NCI-H2081 treated with DMSO at 0.1 percent for 48 hours (cell line): Measurements from ENCODE around the gene GDA.

Experiments used
- DNase-seq: peaks from one replicate; lab custom pipeline; 2025; lab: John Stamatoyannopoulos, UW

GDA gene

DNA sequence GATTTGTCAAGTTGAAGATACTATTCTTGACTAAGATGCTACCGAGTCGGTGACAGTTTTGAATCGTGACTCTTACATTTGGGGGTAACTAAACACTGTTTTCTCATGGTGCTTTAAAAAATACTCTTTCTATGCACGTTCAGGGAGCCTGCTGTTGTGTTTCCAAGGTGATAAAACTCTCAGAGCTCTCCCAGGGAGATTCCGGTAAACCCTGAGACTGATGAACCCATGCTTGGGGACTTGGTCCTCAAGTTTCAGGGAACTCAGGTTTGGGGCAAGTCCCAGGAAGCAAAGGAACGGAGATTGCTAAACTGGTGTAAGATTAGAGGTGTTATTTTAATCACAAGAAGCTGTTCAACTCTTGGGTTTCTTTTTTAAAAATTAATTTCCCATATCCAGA lies 1.4 kb downstream of the GDA start:
- no peak for DNase-seq

DNA sequence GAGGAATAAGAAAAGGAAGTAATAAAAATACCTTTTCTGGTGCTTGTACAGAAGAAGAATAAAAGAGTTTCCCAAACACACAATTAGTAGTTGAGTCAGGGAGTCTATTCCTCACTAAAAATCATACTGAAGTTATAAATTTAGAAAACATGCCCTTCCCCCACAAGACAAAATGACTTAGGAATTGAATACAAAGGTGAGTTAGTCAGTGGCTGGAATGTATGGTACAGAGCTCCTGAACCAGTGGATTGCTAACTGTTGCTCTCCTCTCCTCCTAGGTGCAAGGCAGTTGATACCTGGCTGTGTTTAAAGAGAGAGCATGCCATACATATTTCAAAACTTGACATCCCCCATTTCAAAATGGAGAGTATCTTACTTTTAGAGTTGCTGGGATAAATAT lies 1.9 kb downstream of the GDA start:
- no peak for DNase-seq

DNA sequence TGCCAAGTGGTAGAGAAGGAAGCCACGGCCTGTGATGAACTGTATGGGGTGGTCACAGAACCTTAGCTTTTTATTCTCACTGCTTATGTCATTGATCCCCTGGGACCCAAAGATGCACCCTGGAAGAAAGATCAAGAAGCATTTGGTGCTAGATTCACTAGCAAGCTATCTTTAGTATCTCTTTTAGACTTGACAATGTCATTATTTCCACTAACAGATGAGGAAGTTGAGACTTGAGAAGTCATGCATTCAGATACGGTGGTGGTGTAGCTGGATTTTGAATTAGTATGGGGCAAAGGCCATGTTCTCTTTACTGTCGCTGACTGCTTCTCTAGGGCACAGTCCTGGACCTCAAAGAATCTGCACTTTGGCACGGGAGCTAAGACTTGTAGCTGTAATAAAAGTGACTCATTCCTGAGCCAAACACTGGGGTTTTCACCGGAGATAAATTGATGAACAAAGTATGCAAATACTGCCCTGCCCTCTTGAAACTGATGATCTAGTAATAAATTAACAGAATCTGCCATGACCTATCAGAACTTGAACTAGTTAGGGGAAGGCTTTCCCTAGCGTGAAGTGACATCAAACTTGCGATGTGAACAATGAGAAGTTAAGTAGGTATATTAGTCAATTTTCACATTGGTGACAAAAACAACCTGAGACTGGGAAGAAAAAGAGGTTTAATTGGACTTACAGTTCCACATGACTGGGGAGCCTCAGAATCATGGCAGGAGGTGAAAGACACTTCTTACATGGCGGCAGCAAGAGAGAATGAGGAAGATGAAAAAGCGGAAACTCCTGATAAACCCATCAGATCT lies 5.4 kb downstream of the GDA start:
- DNase-seq: no peak

DNA sequence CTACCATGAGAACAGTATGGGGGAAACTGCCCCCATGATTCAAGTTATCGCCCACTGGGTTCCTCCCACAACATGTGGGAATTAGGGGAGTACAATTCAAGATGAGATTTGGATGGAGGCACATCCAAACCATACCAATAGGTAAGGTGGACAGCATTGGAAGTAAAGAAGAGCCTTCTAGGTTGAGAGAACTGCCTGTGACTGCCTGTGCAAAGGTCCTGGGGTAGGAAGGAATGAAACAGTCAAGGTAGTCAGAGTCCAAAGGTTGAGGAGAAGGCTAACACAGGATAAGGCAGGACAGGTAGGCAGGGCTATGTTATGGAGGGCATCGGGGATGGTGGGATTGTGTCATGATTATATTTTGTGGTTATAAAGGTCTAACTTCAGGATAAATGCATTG lies 6.1 kb downstream of the GDA start:
- DNase-seq: no peak

DNA sequence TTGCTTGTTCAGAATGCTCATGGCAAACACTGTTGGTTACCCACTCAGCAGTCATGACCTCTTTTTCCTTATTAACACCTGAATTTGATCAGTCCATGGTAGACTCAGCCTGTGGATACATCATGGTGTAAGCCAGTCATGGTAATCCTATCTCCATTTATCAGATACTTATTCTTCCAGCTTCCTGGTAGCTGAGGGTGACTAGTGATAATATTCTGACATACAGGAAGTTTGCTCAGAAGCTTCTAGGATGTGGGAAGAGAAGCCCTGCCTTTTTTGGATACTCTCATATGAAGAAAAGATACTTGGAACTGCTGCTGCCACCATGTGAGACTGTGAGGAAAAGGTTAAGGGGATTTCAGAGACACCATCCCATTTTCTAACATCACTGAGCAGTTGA lies 7.3 kb downstream of the GDA start:
- DNase-seq: no peak

DNA sequence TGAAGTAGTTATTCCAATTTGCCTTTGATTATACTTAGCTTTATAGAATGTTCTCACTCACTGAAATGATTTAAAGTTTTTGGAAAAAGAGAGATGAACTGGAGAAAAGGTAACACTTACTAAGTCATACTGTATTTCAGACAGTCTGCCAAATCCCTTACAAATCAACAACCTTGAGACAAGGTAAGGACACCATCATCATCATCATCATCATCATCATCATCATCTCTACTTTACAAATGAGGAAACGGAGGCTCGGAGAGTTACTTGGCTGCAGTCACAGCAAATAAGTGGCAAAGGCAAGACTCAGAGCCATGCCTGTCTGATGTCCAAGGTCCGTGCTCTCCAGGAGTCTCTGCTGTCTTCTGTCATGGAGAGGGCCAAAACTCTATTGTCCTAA lies 9.4 kb downstream of the GDA start:
- no peak for DNase-seq

DNA sequence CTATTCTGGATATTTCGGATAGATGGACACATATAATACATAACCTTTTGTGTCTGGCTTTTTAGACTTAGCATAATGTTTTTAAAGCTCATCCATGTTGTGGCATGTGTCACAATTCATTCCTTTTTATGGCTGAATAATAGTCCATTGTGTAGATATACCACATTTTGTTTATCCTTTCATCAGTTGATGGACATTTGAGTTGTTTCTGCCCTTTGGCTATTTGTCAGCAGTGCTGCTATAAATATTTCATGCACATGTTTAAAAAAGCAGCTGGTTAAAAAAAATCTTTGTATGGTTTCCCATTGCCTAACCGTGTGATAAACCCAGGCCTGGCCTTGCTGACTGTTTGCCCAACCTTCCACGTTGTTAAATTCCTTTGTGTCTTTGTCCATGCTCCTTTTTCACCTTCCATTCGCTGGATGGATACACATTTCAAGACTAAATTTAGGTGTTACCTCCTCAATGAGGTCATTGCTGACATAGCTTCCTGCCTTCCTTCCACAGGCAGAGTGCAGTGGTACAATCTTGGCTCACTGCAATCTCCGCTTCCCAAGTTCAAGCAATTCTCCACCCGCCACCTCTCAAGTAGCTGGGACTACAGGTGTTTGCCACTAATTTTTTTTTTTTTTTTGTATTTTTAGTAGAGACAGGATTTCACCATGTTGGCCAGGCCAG lies 11.3 kb downstream of the GDA start:
- no peak for DNase-seq

DNA sequence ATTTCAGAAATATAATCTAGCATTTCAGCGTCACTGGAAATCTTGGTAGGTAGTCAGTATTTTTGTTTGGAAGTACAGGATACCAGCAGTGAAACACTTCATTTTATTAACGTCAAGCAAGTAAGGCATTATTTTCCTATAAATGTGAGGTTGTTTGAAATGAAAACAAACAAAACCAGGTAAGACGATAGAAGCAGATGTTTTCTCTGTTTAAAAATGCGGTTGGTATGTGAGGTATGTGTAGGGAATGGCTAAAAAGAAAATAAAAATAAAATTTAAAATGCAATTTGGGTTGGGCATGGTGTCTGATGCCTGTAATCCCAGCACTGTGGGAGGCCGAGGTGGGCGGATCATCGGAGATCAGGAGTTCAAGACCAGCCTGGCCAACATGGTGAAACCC lies 16.1 kb downstream of the GDA start:
- no peak for DNase-seq

DNA sequence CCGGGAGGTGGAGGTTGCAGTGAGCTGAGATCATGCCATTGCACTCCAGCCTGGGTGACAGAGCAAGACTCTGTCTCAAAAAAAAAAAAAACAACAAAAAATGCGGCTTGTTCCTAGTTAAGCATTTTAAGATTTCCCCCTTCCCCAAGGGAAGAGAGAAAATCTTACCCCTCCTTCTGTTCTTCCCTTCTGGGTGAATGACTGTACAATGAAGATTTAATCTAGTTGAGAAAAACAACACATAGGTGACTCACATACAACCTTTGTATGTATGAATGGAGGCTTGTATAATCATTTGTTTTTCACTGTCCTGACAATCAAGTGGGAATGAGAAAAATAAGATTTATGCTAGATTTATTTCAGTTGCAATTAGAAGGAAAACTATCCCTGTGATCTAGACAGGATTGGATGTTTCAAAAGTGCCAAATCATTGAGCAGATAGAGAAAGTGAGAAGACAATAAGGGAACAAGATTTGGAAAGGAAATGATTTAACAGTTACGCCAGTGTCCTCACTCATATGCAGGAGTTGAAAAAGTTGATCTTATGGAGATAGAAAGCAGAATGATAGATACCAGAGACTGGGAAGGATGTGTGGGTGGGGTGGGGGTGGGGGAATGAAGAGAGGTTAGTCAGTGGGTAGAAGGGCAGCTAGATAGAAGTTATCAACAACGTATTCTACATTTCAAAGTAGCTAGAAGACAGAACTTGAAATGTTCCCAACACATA lies 16.7 kb downstream of the GDA start:
- DNase-seq: no peak

DNA sequence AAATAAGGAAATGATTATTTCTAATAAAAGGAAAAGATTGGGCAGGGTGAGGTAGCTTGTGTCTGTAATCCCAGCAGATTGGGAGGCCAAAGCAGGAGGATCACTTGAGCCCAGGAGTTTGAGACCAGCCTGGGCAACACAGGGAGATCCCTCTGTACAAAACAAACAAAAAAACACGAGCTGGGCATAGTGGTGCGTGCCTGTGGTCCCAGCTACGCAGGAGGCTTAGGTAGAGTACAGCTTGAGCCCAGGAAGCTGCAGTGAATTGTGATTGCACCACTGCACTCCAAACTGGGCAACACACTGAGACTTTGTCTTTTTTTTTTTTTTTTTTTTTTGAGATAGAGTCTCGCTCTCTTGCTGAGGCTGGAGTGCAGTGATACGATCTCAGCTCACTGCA lies 18.8 kb downstream of the GDA start:
- no peak for DNase-seq

DNA sequence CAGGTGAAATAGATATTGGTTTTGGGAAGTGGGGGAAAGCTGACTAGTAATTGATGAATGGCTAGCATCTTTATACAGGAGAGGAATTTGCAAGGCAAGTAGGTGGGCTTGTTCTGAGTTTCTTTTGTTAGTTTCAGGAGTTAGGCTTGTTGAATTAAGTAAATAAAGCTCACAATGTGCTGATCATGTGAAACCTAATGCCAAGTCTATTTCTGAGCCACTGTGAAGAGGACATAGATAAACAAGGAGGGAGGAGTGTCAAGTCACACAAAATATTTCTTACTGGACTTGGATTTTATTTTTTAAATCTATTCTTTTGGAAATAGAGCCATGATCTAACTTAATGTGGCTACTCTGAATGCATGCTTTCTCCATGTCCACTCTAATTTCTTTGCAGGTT lies 19.9 kb downstream of the GDA start:
- no peak for DNase-seq

DNA sequence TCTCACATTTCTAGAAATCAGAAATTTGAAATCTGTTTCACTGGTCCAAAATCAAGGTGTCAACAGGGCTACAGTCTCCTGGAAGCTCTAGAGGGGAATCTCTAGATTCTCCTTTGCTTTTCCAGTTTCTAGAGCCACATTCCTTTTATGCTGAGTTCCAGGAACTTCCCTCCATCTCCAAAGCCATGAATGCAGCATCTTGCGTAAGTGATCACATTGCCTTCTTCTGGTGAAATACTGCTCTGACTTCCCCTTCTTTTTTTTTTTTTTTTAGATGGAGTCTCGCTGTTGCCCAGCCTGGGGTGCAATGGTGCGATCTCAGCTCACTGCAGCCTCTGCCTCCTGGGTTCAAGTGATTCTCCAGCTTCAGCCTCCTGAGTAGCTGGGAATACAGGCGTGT lies 23.8 kb downstream of the GDA start:
- DNase-seq: no peak

DNA sequence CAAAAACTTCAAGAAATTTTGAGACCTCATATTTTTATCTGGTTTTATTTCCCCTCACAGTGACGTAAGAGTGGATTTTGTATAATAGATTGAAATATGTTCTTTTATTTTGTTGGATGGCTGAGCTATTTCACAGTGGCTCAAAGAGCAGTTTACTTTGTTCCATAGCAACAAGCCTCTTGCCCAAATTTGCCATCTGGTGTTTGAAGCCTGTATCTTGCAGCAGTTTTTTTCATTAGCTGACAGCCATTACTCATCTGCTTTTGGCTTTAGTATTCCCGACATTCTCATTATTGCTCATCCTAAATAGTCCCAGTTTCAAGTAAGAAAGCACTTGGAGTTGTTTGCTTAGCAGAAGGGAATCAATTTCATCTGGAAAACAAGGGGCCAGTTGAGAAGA lies 36.3 kb downstream of the GDA start:
- no peak for DNase-seq

DNA sequence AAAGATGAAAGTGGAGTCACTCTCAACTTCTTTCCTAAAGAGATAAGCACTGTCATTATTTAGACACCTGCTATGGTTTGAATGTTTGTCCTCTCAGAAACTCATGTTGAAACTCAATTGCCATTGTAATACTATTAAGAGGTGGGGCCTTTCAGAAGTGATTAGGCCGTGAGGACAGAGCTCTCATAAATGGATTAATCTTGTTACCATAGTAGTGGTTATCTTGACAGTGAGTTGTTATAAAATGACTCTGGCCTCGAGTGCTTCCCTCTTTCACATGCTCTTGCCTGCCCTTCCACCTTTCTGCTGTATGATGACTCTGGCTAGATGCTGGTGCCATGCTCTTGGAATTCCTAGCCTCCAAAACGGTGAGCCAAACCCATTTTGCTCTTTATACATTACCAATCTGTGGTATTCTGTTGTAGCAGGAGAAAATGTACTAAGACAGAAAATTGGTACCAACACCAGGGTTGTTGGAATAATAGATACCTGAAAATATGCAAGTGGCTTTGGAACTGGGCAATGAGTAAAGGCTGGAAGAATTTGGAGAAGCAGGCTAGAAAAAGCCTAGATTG lies 38.0 kb downstream of the GDA start:
- DNase-seq: no peak

DNA sequence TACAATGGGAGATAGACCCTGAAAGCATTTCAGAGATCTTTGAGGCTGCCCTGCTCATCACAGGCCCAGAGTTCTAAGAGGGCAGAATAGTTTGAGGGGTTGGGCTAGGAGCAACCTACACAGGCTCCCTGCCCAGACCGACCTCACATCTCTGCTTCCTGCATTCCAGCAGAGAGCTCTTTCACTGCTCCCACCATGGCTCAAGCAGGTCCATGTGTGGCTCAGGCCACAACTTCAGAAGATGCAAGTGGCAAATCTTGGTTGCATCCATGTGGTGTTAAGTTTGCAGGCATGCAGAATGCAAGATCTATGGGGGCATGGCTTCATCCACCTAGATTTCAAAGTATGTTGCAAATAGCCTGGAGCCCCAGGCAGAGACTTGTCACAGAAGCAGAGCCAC lies 39.0 kb downstream of the GDA start:
- no peak for DNase-seq

DNA sequence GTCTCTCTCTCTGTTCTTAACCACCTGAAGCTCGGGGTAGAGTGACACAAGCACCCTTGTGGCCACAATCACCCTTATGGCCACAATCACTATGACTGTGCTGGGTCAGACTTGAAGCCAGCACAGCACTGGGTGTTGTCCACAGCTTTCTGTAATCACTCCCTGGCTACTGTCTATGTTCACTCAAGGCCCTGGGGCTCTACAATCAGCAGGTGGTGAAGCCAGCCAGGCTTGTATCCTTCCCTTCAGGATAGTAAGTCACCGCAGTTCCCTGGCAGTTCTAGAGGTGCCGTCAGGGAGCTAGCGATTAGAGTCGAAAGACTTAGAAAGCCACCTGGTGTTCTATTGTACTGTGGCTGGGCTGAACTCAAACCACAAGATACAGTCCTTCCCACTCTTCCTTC lies 44.2 kb downstream of the GDA start:
- no peak for DNase-seq

DNA sequence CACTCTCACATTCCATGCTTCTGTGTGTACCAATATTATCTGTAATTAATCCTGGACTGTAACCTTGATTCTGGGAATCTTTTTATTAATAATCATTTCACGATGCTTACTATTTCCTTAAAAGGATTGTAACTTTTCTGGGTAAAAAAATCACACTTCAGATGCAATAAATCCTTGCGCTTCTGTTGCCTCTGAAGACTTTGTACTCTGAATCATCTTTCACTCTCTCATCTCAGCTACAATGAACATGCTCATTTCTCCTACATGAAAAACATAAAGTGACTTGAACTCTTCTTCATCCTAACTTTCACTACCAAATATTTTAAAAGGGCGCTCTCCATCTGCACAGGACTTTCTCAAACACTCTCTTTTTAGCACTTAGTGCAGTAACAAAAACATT lies 50.0 kb downstream of the GDA start:
- no peak for DNase-seq

DNA sequence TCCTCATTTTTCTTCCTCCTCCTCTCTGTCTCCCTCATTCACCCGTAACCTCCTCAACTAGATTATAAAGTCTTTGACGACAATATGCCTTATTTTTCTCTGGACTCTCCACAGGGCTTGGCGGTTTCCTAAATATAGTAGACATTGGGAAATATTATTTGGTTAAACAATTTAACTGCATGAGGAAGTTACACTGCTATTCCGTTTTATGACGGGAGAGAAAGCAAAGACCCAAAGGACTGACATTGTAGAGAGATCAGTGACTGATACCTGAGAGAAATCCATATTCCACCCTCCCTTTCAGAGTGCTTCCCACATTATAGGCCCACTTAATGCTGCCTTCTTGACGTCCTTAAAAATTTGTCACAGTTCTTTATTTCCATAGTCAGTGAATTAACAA lies 51.2 kb downstream of the GDA start:
- no peak for DNase-seq

DNA sequence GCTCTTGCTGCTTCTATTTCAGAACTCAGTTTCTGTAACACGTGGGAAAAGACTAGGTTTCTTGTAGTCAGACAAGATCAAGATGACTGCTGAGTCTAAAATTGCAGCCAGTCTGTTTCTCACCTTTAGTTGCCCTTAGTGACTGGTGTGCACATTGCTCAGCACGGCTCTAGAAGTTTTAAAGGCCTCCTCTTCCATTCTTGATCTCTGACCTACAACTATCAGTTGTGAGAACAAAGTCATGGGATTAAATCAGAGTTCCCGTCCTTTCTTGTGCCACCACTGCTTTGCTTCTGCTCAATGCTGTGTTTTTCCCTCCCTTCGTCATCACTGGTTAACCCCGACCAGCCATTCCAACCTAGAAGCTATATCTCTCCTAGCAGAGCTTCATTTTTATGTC lies 52.8 kb downstream of the GDA start:
- DNase-seq: no peak

DNA sequence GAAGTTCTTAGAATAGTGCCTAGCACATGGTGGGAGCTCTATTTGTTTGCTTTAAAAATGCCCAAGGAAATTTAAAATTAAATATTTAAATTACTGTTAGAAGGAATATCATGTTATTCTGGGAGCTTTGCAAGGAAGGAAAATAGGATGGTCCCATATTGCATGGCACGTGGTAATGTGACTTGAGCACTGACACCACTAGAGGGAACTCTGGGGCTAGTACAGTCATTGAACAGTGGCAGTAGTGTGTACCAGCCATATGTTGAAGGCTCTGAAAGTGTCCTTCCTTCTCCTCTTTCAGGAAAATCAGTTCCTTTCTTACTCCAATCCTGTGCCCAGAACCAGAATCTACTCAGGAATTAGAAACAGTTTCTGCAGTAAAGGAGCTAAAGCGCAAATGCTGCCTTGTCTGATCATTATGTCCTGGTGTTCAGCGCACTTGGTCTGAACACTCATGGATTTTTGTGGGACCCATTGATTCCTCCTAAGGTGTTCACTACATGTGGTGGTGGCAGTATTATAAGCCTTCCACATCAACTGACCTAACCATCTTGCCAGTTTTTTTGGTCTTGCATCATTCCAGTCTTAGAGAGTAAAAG lies 54.1 kb downstream of the GDA start:
- no peak for DNase-seq

DNA sequence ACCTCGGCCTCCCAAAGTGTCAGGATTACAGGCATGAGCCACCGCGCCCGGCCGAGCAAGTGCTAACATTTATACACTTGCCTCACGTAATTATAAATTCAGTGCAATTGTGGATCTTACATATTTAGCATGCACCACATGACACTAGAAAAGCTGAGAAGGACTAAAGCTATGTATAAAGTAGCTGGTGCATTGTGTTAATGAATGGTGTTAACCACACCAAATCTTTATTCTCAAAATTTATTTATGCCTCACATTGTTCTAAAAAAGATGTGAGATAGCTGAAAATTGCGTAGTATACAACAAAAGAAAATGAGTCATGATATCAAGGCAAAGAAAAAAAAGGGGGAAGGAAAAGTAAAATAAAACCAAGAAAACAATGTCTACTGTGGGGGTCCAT lies 54.8 kb downstream of the GDA start:
- no peak for DNase-seq

DNA sequence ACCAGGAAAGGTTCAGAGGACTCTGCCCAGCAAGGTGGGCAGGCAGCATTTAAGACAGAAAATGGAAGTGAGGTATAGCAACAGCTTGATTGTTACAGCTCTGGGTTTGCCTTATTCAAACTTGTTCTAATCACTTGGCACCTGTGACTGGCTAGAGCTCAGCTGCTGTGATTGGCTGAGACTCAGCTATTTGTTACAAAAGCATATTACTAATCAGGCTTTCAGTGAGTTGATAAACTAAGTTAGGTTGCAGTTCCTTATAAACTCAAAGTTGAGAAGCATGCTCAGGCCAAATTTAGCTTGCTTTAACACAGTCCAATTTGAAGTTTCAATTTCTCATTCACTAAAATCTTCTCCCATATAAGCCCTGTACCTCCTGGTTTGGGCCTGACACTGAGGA lies 56.3 kb downstream of the GDA start:
- DNase-seq: no peak

DNA sequence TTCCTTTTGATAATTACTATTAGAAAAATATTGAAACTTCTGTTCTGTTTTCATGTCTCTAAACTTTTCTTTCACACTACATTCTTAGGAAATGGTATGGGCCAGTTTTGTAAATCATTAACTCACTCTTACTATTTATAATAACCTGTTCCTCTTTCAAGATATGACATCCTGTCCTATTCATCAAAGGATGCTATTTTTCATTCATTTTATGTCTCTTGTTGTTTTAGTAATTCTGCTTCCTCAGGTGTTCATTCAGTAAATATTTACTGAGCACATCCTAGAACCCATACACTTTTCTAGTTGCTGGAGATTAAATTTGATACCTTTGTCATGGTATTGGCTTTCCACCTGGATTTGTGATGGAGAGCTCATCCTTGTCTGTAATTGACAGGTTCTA lies 58.0 kb downstream of the GDA start:
- no peak for DNase-seq
